Fibroblast of villous mesenchyme (primary cell): ENCODE measurements around the gene PPFIA4. TPM values are rescaled to one million over a fixed set of nuclear protein-coding genes. Genes with fewer than 3 reads are reported as not detected.

Experiments
- DNase-seq: peaks from one replicate; pipeline ENCODE4 v3.0.0-alpha.2; 2010; ENCODE audit warnings: low read depth
- H3K4me3 ChIP-seq: 2 replicates; pipeline ENCODE4 v1.5.1; 2011; ENCODE audit warnings: low read depth, mild to moderate bottlenecking, low read length
- CTCF ChIP-seq: IDR thresholded peaks from 2 replicates; pipeline ENCODE4 v1.5.1; 2012; ENCODE audit warnings: low read depth, mild to moderate bottlenecking, low read length; ENCODE audit not compliant: insufficient read depth
- total RNA-seq: library from RNA; depleted of rRNA; stranded (reverse); fragments of >200 nt; gene quantifications from 2 replicates; pipeline ENCODE4 v1.2.3, GENCODE V29; 2012

The PPFIA4 gene
- total RNA-seq, 1 donor, result 4.3 TPM

GRCh38 chr1:203076031-203076511 is 49.8 kb downstream of the PPFIA4 start:
- H3K4me3 ChIP-seq, result no peak overlapping the region
- DNase-seq, result no peak
- no peak for TF ChIP-seq CTCF

DNA sequence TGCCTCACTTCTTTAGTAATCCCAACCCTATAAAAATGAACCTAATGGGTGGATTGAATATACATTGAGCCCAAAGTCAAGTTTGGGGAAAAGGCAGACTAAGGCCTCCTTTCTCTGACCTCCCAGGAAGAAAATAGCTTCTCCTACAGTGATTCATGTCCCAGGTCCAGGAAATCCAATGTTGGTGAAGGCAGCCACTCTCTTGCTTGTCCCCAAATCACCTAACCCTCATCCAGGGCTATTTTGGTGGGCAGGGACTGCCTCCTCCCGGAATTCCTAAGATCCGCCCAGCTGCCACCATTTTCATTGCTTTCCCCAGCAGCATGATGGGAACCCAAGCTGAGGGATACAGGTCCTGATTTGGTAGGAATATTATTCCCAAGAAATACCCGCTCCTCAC is 51.1 kb downstream of the PPFIA4 start:
- DNase-seq, result no peak
- no peak for TF ChIP-seq CTCF
- H3K4me3 ChIP-seq, result no peak overlapping the region

GRCh38 chr1:203077956-203078355 is 51.7 kb downstream of the PPFIA4 start:
- no peak for DNase-seq
- H3K4me3 ChIP-seq, result no peak overlapping the region
- no peak for TF ChIP-seq CTCF

- H3K4me3 ChIP-seq, result no peak overlapping the region
- no peak for DNase-seq
- no peak for TF ChIP-seq CTCF
Observed at GRCh38 chr1:203078478-203078877, 52.2 kb downstream of the PPFIA4 start.

DNA sequence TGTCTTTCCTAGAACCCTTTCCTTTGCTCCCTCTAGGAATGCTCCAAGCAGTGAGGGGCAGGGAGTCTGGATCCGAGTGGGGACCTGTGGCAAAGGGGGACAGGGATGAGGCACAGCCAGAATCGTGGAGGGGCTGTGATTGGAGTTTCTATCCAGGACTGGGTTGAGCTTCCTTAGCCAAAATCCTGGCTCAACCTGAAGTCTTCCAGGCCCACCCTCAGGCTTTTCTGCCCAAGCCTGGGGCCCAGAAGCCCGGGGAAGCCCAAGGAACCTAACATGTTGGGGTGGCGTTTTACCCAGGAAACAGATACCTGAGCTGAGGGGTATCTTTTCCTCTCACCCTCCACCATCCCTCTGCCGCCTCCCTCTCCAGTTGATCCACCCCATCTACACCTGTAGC is 54.2 kb downstream of the PPFIA4 start:
- no peak for TF ChIP-seq CTCF
- no peak for DNase-seq
- no peak overlapping the region for H3K4me3 ChIP-seq

GRCh38 chr1:203081465-203082230 is 55.4 kb downstream of the PPFIA4 start:
- H3K4me3 ChIP-seq, result no peak overlapping the region
- DNase-seq, result no peak
- TF ChIP-seq CTCF, result no peak

DNA sequence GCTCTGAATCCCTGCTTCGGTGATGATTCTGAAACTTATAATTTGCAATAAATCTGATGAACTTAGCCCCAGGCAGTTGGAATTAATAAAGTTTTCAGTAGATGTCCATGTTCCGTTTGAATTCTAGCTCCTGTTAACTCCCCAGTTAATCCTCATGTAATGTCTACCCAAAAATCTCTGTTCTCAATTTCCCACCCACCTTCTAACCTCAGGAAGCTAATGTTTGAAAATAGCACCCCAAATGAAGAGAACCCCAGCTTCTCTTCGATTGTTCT is 55.9 kb downstream of the PPFIA4 start:
- no peak for DNase-seq
- no peak for TF ChIP-seq CTCF
- no peak overlapping the region for H3K4me3 ChIP-seq
